Bone marrow (tissue), 2 donors: Measurements from ENCODE around the gene DDX18.

Experiments
- DNase-seq, 2 donors: peaks; one replicate each; lab custom pipeline; 2025; lab: John Stamatoyannopoulos, UW

The DDX18 gene

GRCh38 chr2:117834992-117835391, 20.5 kb downstream of the DDX18 start:
- DNase-seq, result no peak

DNA sequence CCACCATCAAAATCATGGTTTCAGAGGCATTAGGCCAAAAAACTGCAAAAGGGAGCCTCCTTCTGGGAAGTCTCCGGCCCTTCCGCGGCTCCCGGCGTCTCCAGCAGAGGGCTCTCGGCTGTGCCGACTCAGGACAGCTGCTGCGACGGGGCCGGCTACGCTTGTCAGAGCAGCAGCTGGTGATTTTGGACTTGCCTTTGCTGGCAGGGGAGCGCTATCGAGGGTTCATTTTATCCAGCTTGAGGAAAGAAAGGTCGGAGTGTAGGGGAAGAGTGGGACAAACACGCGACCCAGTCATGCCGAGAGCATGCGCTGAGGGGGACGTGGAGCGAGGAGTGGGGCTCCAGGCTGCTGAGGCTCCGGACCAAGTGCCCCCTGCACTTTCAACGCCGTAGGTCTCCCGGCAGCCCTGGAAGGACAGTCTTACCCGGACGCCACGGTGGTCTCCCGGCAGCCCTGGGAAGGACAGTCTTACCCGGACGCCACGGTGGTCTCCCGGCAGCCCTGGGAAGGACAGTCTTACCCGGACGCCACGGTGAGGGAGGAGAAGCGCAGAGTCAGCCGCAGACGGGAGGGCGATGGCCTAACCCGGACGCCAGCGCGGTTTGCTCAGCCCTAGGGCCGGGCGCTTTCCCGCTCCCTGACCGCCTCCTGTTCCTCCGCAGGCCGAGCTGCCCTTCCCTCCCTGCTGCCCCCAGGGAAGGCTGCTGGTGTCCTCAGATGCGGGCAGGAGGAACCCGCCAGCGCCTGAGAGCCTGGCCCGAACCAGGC, 21.7 kb downstream of the DDX18 start:
- DNase-seq, result peak in 1 of 2 donors; percentile 29

DNA sequence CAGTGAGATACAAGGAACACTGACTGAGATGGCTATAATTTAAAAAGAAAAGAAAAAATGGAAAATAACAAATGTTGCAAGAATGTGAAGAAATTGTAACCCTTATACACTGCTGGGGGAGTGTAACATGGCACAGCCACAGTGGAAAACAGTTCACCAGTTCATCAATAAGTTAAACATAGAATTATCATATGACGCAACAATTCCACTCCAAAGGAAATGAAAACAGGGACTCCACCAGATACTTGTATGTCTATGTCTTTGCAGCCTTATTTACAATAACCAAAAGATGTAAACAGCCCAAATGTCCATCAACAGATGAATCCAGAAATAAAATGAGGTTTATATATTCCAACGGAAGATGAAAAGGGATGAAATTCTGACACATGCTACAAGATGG, 30.8 kb downstream of the DDX18 start:
- no peak for DNase-seq

DNA sequence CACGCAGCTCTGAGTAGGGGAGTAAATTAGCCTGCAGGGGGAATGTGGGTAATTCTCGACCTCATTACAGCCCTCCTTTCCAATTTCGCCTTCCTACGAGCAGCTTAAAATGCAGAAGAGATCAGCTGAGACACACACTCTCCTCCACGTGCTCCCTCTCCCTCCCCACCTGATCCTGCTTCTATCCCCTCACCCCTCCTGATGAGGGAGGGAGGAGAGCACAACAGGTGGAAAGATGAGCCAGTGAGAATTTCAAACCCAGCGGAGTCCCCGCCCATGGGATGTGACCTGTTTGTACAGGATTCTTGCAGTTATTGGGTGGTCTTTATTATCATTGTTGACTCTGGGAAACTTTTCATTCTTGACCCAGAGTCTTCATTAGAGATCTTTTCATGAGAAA, 35.5 kb downstream of the DDX18 start:
- no peak for DNase-seq

GRCh38 chr2:117850461-117850860, 36.0 kb downstream of the DDX18 start:
- DNase-seq, result no peak

- DNase-seq, result no peak
Observed at GRCh38 chr2:117851969-117852368, 37.5 kb downstream of the DDX18 start.

GRCh38 chr2:117853316-117853715, 38.8 kb downstream of the DDX18 start:
- DNase-seq, result no peak

DNA sequence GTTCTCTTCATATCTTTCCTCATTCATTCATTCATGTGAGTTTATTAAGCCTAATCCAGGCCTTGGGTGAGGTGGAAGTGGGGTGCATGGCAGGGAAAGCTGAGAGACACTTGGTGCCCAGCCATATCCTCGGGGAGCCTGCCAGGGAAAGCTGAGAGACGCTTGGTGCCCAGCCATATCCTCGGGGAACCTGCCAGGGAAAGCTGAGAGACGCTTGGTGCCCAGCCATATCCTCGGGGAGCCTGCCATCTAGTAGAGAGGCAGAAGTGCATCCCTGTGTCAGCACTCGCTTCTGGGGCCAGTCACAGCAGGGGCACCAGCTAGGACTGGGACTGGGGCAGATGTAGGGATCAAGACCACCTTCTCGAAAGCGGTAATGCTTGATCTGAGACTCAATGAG, 39.4 kb downstream of the DDX18 start:
- DNase-seq, result no peak

GRCh38 chr2:117854610-117855009, 40.1 kb downstream of the DDX18 start:
- DNase-seq, result no peak

DNA sequence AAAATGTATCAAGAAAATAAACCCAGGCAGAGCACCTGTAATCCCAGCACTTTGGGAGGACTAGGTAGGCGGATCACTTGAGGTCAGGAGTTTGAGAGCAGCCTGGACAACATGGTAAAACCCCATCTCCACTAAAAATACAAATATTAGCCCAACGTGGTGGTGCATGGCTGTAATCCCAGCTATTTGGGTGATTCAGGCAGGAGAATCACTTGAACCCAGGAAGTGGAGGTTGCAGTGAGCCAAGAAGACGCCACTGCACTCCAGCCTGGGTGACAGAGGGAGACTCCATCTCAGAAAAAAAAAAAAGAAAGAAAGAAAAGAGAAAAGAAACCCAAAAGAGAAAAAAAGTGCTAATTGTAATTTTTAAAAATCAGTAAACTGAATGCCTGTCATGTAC, 41.4 kb downstream of the DDX18 start:
- DNase-seq, result no peak

DNA sequence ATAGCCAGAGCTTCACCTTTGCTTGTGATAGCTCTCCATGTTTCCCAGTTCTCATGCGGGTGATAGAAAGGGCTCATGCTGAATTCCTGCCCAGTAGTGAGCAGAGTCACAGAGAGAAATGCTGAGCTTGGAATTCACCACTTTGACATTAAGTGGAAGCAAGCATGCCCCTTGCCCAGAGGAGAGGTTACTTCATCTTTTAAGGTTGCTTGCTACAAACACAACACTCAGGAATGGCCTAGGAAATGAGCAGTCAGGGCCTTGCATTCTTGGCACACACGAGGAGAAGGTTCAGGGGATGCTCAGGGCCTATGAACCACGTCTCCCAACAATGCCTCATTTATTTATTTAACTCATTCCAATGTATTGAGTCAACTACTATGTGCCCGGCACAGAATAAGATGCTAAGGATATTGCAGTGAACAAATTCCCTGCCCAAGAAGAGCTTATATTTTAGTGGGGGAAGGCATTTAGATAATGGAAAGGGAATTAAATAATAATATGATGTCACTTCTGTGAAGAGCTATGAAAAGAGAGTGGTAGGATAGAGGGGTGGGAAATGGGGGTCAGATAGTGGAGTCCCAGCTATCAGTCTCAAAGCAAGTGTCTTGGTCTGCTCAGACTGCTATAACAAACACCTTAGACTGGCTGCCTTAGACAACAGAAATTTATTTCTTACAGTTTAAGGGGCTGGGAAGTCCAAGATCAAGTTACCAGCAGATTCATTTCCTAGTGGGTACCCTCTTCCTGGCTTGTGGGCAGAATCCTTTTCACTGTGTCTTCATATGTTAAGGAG, 42.1 kb downstream of the DDX18 start:
- no peak for DNase-seq

DNA sequence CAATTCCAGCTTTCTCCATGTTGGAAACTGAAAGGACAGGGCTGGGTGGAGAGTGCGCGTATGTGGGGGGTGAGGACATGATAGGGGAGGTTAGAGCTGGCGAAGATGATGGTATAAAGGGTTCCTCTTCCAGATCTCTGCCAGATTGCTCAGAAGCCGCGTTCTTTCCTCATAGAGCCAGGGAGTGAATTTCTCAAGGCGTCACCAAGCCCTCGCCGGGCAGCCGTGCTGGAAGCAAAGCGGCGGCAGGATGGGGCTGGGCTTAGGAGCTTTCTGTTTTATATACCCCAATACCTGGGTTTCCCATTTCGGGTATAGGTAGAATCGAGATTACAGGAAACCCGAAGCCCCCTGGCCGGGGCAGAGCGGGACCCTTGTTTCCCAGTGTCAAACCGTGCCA, 43.8 kb downstream of the DDX18 start:
- DNase-seq, result no peak

DNA sequence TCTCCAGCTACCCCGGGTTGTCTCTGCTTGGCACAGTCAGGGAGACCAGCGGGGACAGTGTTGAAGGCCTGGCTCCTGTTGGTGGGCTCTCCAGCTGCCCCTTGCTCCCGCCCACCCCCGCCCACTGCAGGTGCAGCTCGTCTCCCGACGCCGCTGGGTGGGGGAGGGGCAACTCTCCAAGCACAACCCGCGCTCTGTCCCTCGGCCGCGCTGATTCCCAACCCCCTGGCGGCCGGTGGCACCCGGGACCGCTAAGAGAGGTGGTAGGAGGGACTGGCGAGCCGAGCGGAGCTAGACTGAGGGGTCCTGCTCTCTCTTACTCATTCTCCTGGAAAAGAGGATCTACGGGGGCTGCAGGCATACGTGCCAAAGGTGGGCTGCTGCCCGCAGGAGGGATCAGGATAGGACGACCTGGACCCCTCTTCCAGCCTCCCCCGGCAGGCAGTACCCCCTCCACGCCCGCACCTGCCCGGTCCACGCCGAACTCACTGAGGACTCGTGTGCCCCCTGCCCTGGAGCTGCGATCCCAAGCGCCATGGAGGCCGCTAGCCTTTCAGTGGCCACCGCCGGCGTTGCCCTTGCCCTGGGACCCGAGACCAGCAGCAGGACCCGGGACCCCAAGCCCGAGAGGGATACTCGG, 44.5 kb downstream of the DDX18 start:
- no peak for DNase-seq

GRCh38 chr2:117859532-117859911, 45.0 kb downstream of the DDX18 start:
- DNase-seq, result no peak

DNA sequence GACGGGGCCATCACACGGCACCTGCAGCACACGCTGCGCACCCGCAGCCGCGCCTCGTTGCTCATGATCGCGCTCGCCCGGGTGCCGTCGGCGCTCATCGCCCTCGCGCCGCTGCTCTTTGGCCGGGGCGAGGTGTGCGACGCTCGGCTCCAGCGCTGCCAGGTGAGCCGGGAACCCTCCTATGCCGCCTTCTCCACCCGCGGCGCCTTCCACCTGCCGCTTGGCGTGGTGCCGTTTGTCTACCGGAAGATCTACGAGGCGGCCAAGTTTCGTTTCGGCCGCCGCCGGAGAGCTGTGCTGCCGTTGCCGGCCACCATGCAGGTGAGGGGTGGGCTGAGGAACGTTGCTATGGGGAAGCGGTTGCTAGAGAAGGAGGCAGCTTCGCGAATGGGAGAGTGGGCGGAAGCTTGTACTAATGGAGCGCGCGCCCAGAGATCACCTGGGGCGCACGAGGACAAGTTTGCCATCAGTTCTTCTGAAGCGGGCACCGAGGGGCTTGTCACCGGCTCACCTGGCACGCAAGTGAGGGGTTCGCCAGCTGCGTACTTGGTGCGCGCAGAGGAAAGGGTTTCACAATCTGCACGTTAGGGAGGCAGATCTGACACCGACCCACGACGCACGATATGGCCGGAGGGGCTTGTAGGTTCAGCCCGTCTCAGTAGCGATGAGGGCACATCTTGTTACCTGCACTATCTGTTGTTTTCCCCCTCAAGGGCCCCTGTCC, 45.6 kb downstream of the DDX18 start:
- DNase-seq, result no peak

GRCh38 chr2:117862459-117862858, 48.0 kb downstream of the DDX18 start:
- DNase-seq, result no peak

DNA sequence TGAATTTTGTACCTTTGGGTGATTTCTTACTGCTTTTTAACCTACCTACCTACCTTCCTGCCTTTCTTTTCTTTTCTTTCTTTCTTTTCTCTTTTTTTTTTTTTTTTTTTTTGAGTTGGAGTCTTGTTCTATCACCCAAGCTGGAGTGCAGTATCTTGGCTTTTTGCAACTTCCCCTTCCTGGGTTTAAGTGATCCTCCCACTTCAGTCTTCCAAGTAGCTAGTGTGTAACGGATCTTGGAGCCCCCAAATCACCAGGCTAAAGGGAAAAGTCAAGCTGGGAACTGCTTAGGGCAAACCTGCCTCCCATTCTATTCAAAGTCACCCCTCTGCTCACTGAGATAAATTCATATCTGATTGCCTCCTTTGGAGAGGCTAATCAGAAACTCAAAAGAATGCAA, 61.3 kb downstream of the DDX18 start:
- DNase-seq, result no peak

DNA sequence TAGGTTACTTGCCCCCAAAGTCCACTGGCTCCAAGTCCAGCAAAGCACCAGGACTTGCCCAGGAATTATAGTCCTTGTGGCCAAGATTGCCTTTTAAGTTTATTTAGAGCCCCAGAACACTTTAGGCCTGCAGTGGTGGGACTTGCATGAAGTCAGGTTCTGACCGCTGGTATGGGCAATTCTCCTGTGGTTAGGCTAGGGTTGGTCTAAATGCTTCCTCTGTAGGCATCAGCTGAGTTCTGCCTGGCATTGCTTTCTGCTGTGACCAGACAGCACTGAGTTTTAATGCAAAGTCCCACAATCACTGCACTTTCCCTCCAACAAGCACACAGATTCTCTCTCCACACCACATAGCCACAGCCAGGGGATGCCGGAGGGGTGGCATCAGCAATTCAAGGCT, 64.5 kb downstream of the DDX18 start:
- no peak for DNase-seq
